Stimulated activated naive CD4-positive, alpha-beta T cell (primary cell): ENCODE measurements around the gene CHORDC1.
"Not testable (repeated sequence)": the region's sequence is repeated elsewhere in the genome, so short reads cannot be mapped to it uniquely, and the experiment has no call there.

Experiments
- DNase-seq, 6 experiments: peaks; one replicate each; lab custom pipeline; 2025; lab: John Stamatoyannopoulos, UW

Gene CHORDC1

DNA sequence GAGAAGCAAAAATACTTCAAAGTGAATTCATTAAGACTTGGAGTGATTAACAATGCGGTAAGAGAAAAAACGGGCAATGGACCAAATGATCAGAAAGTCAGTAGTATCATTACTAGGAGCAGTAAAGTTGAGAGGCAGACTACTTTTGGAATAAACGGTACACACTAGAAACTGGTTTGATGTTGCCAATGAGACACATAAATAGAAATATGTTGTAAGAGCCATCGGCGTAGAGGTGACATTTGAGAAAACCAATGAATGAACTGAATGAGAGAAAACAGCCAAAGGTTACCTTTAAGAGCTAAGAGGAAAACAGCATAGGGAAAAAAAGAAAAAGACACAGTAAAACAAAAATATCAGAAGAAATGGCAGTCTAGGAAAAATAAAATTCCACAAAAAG is 6.2 kb downstream of the CHORDC1 start:
- no peak for DNase-seq

GRCh38 chr11:90213322-90213721 is 9.5 kb downstream of the CHORDC1 start:
- DNase-seq, result no peak

GRCh38 chr11:90208857-90209256 is 14.0 kb downstream of the CHORDC1 start:
- DNase-seq, result no peak

DNA sequence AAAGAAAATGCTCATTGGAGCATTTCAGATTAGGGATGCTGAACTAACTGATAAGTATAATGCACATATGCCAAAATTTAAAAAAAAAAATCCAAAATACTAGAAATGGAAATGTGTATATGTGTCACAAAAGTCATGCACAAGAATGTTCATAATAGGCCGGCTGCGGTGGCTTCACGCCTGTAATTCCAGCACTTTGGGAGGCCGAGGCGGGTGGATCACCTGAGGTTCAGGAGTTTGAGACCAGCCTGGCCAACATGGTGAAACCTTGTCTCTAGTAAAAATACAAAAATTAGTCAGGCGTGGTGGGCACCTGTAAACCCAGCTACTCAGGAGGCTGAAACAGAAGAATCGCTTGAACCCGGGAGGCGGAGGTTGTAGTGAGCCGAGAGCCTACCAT is 14.9 kb downstream of the CHORDC1 start:
- not testable (repeated sequence) for DNase-seq

- DNase-seq, result peak in 3 of 6 experiments; percentile 6 to 59 (median 42)
These were observed 17.8 kb downstream of the CHORDC1 start for GRCh38 chr11:90204832-90205646.

- DNase-seq, result no peak
These were observed 18.4 kb downstream of the CHORDC1 start for GRCh38 chr11:90204407-90204806.

GRCh38 chr11:90202342-90202741 is 20.5 kb downstream of the CHORDC1 start:
- DNase-seq, result peak in 3 of 6 experiments; percentile 31 to 46 (median 37)

GRCh38 chr11:90197377-90197776 is 25.5 kb downstream of the CHORDC1 start:
- no peak for DNase-seq

GRCh38 chr11:90192869-90193582 is 29.8 kb downstream of the CHORDC1 start:
- DNase-seq, result no peak

- no peak for DNase-seq
These were observed 33.8 kb downstream of the CHORDC1 start for GRCh38 chr11:90189011-90189410.

DNA sequence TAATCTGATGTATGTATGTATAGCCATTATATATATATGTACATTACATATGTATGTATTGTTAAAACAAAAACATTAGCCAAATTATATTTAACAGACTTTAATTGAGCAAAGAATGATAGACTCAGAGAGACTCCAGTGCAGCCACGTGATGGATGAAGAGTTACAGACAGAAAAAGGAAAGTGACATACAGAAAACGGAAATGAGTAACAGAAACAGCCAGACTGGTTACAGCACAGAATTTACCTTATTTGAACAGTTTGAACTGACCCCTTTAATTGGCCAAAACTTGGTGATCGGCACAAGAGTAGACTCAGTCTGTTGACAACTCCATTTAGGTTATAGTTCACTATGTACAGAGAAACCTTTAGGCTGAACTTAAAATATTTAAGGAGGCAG is 35.0 kb downstream of the CHORDC1 start:
- no peak for DNase-seq

GRCh38 chr11:90179923-90180322 is 42.9 kb downstream of the CHORDC1 start:
- DNase-seq, result no peak

- no peak for DNase-seq
These were observed 44.1 kb downstream of the CHORDC1 start for GRCh38 chr11:90178751-90179150.

DNA sequence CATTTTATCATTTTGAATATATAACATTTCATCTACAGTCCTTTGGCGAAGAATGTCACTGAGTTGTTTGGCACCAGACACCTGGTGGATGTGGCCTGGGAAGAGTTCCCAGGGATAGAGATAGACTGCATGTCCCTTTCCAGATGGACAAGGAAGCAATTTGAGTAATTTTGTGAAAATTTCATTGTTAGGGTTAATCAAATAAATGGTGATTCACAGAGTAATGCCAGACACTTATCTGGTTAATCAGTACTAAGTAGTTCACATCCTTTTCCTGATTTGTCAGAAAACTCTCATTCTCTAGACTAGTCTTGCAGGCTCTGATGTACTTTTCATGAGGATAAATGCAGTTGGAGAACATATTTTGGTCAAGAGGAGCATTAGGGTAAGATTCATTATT is 46.8 kb downstream of the CHORDC1 start:
- DNase-seq, result no peak

DNA sequence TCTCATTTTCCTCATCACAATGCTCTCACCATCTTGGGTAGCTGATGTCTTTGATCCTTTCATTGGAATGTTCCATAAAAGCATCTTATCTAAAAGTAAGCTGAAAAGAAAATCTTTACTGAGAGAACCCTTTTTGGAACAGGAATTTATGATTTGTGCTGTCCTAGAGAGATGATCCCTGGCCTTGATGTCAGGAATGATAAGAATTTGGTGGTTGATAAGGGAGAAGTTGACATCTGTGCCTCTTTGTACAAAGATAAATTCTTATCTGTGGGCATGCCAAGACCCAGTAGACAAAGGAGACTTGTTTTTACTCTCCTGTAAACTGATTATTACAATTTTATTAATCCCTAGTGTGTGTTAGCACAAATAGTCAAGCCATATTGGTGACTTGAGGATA is 51.5 kb downstream of the CHORDC1 start:
- no peak for DNase-seq

- DNase-seq, result no peak
These were observed 54.3 kb downstream of the CHORDC1 start for GRCh38 chr11:90168571-90168970.

DNA sequence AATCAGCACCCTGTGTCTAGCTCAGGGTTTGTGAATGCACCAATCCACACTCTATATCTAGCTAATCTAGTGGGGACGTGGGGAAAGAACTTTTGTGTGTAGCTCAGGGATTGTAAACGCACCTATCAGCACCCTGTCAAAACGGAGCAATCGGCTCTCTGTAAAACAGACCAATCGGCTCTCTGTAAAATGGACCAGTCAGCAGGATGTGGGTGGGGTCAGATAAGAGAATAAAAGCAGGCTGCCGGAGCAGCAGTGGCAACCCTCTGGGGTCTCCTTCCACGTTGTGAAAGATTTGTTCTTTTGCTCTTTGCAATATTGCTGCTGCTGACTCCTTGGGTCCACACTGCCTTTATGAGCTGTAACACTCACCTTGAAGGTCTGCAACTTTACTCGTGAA is 55.1 kb downstream of the CHORDC1 start:
- DNase-seq, result not testable (repeated sequence)

GRCh38 chr11:90166982-90167573 is 55.8 kb downstream of the CHORDC1 start:
- DNase-seq, result not testable (repeated sequence)
